Lung (tissue), 12 donors: ENCODE measurements around the gene TBC1D5. TPM values are rescaled to one million over a fixed set of nuclear protein-coding genes. Genes with fewer than 3 reads are reported as not detected.

Experiments
- ATAC-seq: fragments of 200-7000 bp; cut with Tn5 transposase; one replicate; pipeline ENCODE4 v1.9.1; 2020; ENCODE audit warnings: moderate number of reproducible peaks; ENCODE audit not compliant: insufficient read depth, low FRiP score
- DNase-seq, 3 donors: peaks; one replicate each; pipeline ENCODE4 v3.0.0-alpha.2; 2013 to 2017
- H3K27ac ChIP-seq, 2 donors: one replicate each; pipeline ENCODE4 v1.5.1; 2013; ENCODE audit warnings: mild to moderate bottlenecking in 2 of 2, moderate library complexity in 2 of 2, control low read depth in 1 of 2, inconsistent platforms in 1 of 2, low read depth in 1 of 2, low read length in 1 of 2
- H3K27me3 ChIP-seq, 3 donors: one replicate each; pipeline ENCODE4 v1.5.1; 2013; ENCODE audit warnings: low read length in 2 of 3; ENCODE audit not compliant: control insufficient read depth in 3 of 3, insufficient read depth in 3 of 3
- H3K36me3 ChIP-seq, 4 donors: one replicate each; pipeline ENCODE4 v1.5.1; 2013; ENCODE audit warnings: low read length in 4 of 4, mild to moderate bottlenecking in 1 of 4, moderate library complexity in 1 of 4; ENCODE audit not compliant: control insufficient read depth in 4 of 4, insufficient read depth in 4 of 4
- H3K4me1 ChIP-seq, 5 donors: one replicate each; pipeline ENCODE4 v1.5.1; 2013; ENCODE audit warnings: low read length in 5 of 5, mild to moderate bottlenecking in 2 of 5, moderate library complexity in 1 of 5; ENCODE audit not compliant: control insufficient read depth in 5 of 5, insufficient read depth in 5 of 5
- H3K4me3 ChIP-seq: one replicate; pipeline ENCODE4 v1.5.1; 2013; ENCODE audit warnings: mild to moderate bottlenecking, control low read depth, moderate library complexity
- H3K9ac ChIP-seq, 2 donors: one replicate each; pipeline ENCODE4 v1.5.1; 2013; ENCODE audit warnings: low read length in 2 of 2, control low read depth in 1 of 2; ENCODE audit not compliant: insufficient read depth in 1 of 2
- H3K9me3 ChIP-seq, 4 donors: one replicate each; pipeline ENCODE4 v1.5.1; 2013; ENCODE audit warnings: low read length in 3 of 4, mild to moderate bottlenecking in 1 of 4, moderate library complexity in 1 of 4; ENCODE audit not compliant: control insufficient read depth in 4 of 4, insufficient read depth in 3 of 4
- CTCF ChIP-seq: IDR thresholded peaks from 2 replicates; pipeline ENCODE4 v1.5.1; 2012; ENCODE audit warnings: mild to moderate bottlenecking; ENCODE audit errors: control extremely low read depth, extremely low read depth
- WGBS, 2 donors: extraction: QIAGEN DNeasy Blood & Tissue Kit; methylation state at CpG; one replicate each; pipeline ENCODE4 v1.1.7; 2013; 5-methylcytosine and 5-hydroxymethylcytosine counted together
- polyA plus RNA-seq, 2 donors: library from polyadenylated mRNA; stranded (reverse); fragments of 200-250 nt; gene quantifications; one replicate each; pipeline ENCODE4 v1.2.1, GENCODE V29; 2013
- total RNA-seq, 2 donors: library from RNA; depleted of rRNA in 1 of 2; stranded (reverse); fragments of >200 nt in 1 of 2; gene quantifications; one replicate each; pipeline ENCODE4 v1.2.1, GENCODE V29; 2014 to 2021
- donor health status: control.
- donor health status: control.
- donor health status: Bipolar disorder and iron deficiency.
- donor health status: healthy.
- donor health status: DM: yes; HTN: yes; CAD: no.

TBC1D5 gene
- total and polyA plus RNA-seq, 4 donors, result 8.7 to 111 (median 39.6) TPM

- DNase-seq (no peak), ATAC-seq (no peak)
- H3K4me3 ChIP-seq, result no peak overlapping the region
- peaks cover 0 to 3% (median 0%) of the 10 kb centered on the region in 5 donors for H3K4me1 ChIP-seq
- H3K9me3 ChIP-seq, result no peaks in the 10 kb centered on the region
- H3K27me3 ChIP-seq, result no peaks in the 10 kb centered on the region
- 97 to 99% methylated on average over 2 of the region's 2 CpGs for WGBS, 2 donors
- no peak overlapping the region for H3K27ac ChIP-seq
- no peak overlapping the region for H3K9ac ChIP-seq
- no peak for TF ChIP-seq CTCF
- peaks cover 0 to 2% (median 0%) of the 10 kb centered on the region in 4 donors for H3K36me3 ChIP-seq
These were observed 240.7 kb downstream of the TBC1D5 start for GRCh38 chr3:17501745-17502144.

GRCh38 chr3:17500618-17501017, 241.8 kb downstream of the TBC1D5 start:
- H3K9me3 ChIP-seq, result no peaks in the 10 kb centered on the region
- no peak for TF ChIP-seq CTCF
- DNase-seq (no peak), ATAC-seq (no peak)
- 92 to 96% methylated on average over 2 of the region's 2 CpGs for WGBS, 2 donors
- no peak overlapping the region for H3K27ac ChIP-seq
- no peaks in the 10 kb centered on the region for H3K27me3 ChIP-seq
- no peaks in the 10 kb centered on the region for H3K36me3 ChIP-seq
- no peak overlapping the region for H3K4me3 ChIP-seq
- H3K9ac ChIP-seq, result no peak overlapping the region
- H3K4me1 ChIP-seq, result peaks cover 0 to 3% (median 0%) of the 10 kb centered on the region in 5 donors

- TF ChIP-seq CTCF, result no peak
- no peaks in the 10 kb centered on the region for H3K27me3 ChIP-seq
- 91 to 96% methylated on average over 11 of the region's 11 CpGs for WGBS, 2 donors
- H3K36me3 ChIP-seq, result peaks cover 0 to 9% (median 2%) of the 10 kb centered on the region in 4 donors
- H3K27ac ChIP-seq, result no peak overlapping the region
- ATAC-seq, result no peak
- H3K9me3 ChIP-seq, result peaks cover 0 to 4% (median under 1%) of the 10 kb centered on the region in 4 donors
- no peaks in the 10 kb centered on the region for H3K4me1 ChIP-seq
- no peak for DNase-seq
- H3K9ac ChIP-seq, result no peak overlapping the region
- H3K4me3 ChIP-seq, result no peak overlapping the region
These were observed 248.2 kb downstream of the TBC1D5 start for GRCh38 chr3:17494117-17494809.
